Measurements from ENCODE around the gene BIRC6. TPM values are rescaled to one million over a fixed set of nuclear protein-coding genes. Genes with fewer than 3 reads are reported as not detected.

The BIRC6 gene, protein sequence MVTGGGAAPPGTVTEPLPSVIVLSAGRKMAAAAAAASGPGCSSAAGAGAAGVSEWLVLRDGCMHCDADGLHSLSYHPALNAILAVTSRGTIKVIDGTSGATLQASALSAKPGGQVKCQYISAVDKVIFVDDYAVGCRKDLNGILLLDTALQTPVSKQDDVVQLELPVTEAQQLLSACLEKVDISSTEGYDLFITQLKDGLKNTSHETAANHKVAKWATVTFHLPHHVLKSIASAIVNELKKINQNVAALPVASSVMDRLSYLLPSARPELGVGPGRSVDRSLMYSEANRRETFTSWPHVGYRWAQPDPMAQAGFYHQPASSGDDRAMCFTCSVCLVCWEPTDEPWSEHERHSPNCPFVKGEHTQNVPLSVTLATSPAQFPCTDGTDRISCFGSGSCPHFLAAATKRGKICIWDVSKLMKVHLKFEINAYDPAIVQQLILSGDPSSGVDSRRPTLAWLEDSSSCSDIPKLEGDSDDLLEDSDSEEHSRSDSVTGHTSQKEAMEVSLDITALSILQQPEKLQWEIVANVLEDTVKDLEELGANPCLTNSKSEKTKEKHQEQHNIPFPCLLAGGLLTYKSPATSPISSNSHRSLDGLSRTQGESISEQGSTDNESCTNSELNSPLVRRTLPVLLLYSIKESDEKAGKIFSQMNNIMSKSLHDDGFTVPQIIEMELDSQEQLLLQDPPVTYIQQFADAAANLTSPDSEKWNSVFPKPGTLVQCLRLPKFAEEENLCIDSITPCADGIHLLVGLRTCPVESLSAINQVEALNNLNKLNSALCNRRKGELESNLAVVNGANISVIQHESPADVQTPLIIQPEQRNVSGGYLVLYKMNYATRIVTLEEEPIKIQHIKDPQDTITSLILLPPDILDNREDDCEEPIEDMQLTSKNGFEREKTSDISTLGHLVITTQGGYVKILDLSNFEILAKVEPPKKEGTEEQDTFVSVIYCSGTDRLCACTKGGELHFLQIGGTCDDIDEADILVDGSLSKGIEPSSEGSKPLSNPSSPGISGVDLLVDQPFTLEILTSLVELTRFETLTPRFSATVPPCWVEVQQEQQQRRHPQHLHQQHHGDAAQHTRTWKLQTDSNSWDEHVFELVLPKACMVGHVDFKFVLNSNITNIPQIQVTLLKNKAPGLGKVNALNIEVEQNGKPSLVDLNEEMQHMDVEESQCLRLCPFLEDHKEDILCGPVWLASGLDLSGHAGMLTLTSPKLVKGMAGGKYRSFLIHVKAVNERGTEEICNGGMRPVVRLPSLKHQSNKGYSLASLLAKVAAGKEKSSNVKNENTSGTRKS (N-terminal part only)
- 213 TPM for total RNA-seq

DNA sequence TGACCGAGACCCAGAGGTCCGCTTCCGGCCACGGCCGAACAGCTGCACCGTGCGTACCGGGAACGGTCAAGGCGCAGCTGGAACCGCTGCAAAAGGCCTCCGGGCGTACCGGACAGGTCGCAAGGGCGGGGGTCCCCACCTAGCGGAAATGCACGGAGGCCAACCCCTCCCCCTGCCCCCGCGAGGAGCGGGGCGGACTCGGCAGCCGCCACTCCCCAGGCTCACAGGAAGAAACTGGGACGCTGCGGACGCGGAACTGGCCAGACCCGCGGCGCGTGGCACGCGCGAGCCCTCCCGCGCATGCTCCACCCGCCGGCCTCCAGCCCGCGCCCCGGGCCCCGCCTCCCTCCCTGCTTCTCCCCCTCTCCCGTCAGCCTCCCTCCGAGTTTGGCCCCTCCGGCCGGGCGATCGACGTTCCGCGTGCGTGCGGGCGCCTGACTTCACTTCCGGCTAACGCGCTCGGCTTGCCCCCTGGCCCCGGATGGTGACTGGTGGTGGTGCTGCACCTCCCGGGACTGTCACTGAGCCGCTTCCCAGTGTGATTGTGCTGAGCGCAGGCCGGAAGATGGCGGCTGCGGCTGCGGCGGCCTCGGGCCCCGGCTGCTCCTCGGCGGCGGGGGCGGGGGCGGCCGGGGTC lies at the start of gene BIRC6:
Gene BIRC6, plus strand, starts transcription at position 343 of the 637 bp plus-strand sequence. Its CDS starts 139 bp downstream, at position 482.

GRCh38 chr2:32627814-32628579 lies 271.2 kb downstream of the BIRC6 start, which contains the start of gene TTC27:
Gene TTC27 (plus strand): TSS chr2:32628050. CDS start chr2:32628293, 243 bp downstream.

Small RNA genes within 50 kb of the gene (small RNA-seq; reads per million reads assigned to genes)
- gene MIR4765 (ENCODE audit: low replicate concordance) (not detected), gene MIR558 (ENCODE audit: low replicate concordance) (not detected)

Other genes with a start within 250 kb of the BIRC6 start
- gene SLC30A6, start 191.2 kb upstream of the BIRC6 start, total RNA-seq: 25.5 TPM
- gene NLRC4, start 92.1 kb upstream of the BIRC6 start, total RNA-seq: 1.6 TPM
- gene YIPF4, start 79.1 kb upstream of the BIRC6 start, total RNA-seq: 23.8 TPM

Measured in metanephros (tissue), 2 donors.